GM12878 (cell line): ENCODE measurements around the gene OSBPL7. TPM values are rescaled to one million over a fixed set of nuclear protein-coding genes. Genes with fewer than 3 reads are reported as not detected.

Source experiments
- ATAC-seq: fragments of 200-7000 bp; cut with Tn5 transposase; 3 replicates; pipeline ENCODE4 v1.9.1; 2020; ENCODE audit warnings: mild to moderate bottlenecking, moderate library complexity
- BruUV-seq: library from RNA; stranded (reverse); fragments of 400-500 nt; replicated peaks from 2 replicates; lab custom pipeline; 2021; lab: Mats Ljungman, UMichigan
- CTCF ChIA-PET: fragments of 300-600 bp; sonication (Branson Sonifier 250); formaldehyde crosslinking; extraction: SDS; loops from one replicate; lab custom pipeline; 2021; ENCODE audit warnings: inconsistent platforms; lab: Yijun Ruan, JAX
- POLR2A ChIA-PET: fragments of 350-600 bp; formaldehyde crosslinking; extraction: SDS; loops from one replicate; lab custom pipeline; 2021; ENCODE audit warnings: inconsistent platforms; lab: Charles Lee
- RAD21 ChIA-PET: fragments of 300-600 bp; sonication (Branson Sonifier 250); formaldehyde crosslinking; loops from one replicate; lab custom pipeline; 2023; ENCODE audit warnings: antibody characterized with exemption; ENCODE audit not compliant: unreplicated experiment; lab: Charles Lee
- SMC1A ChIA-PET: fragments of 300-600 bp; sonication (Branson Sonifier 250); formaldehyde crosslinking; loops from one replicate; lab custom pipeline; 2023; ENCODE audit not compliant: unreplicated experiment, uncharacterized antibody; lab: Charles Lee
- DNase-seq: peaks from one replicate; pipeline ENCODE4 v3.0.0-alpha.2; 2011; ENCODE audit warnings: low read depth, low spot score
- FAIRE-seq: peaks from 3 replicates; lab custom pipeline; 2011; peaks lifted over from hg19 to GRCh38; lab: Jason Lieb, UNC
- H2AFZ ChIP-seq: 2 replicates; pipeline ENCODE4 v1.6.0; 2011; ENCODE audit warnings: low read depth, low read length, control low read depth; ENCODE audit not compliant: control insufficient read depth
- H3K27ac ChIP-seq: 2 replicates; pipeline ENCODE4 v1.5.1; 2011; ENCODE audit warnings: control low read depth; ENCODE audit not compliant: control insufficient read depth, insufficient read depth
- H3K27me3 ChIP-seq, 2 experiments: replicated peaks in 1 of 2; 2 replicates each; pipeline versions ENCODE4 v1.6.0 to v1.6.1; 2011; ENCODE audit warnings: low read length in 1 of 2; ENCODE audit not compliant: control insufficient read depth in 2 of 2, insufficient read depth in 2 of 2
- H3K36me3 ChIP-seq, 2 experiments: 2 replicates each; pipeline ENCODE4 v1.5.1; 2011; ENCODE audit warnings: low read length in 1 of 2; ENCODE audit not compliant: control insufficient read depth in 2 of 2, insufficient read depth in 2 of 2
- H3K4me1 ChIP-seq: 2 replicates; pipeline ENCODE4 v1.6.1; 2011; ENCODE audit warnings: mild to moderate bottlenecking, low read length, moderate library complexity, mixed read lengths; ENCODE audit not compliant: control insufficient read depth, insufficient read depth
- H3K4me2 ChIP-seq: 2 replicates; pipeline ENCODE4 v1.6.0; 2011; ENCODE audit warnings: control low read depth; ENCODE audit not compliant: control insufficient read depth, insufficient read depth
- H3K4me3 ChIP-seq: fragments of 200-600 bp; sonication (generic); 2 replicates; pipeline ENCODE4 v1.5.1; 2016
- H3K79me2 ChIP-seq: 2 replicates; pipeline ENCODE4 v1.6.0; 2011; ENCODE audit warnings: low read length; ENCODE audit not compliant: control insufficient read depth, insufficient read depth
- H3K9ac ChIP-seq: 2 replicates; pipeline ENCODE4 v1.8.0; 2011; ENCODE audit warnings: low read length, control low read depth, mixed read lengths; ENCODE audit not compliant: control insufficient read depth, insufficient read depth
- H3K9me3 ChIP-seq: replicated peaks from 3 replicates; pipeline ENCODE4 v1.5.1; 2011; ENCODE audit warnings: mild to moderate bottlenecking, low read length; ENCODE audit not compliant: control insufficient read depth, insufficient read depth
- H4K20me1 ChIP-seq: 2 replicates; pipeline ENCODE4 v1.6.0; 2011; ENCODE audit not compliant: control insufficient read depth, insufficient read depth
- ASH2L ChIP-seq: fragments of 300-600, 200-600 bp; sonication (generic); IDR thresholded peaks from 2 replicates; pipeline ENCODE4 v1.6.1; 2017; ENCODE audit warnings: low read depth, mild to moderate bottlenecking, borderline replicate concordance
- BMI1 ChIP-seq: fragments of 450-650 bp; IDR thresholded peaks from 2 replicates; pipeline ENCODE4 v1.6.1; 2016; ENCODE audit warnings: mild to moderate bottlenecking, moderate library complexity, borderline replicate concordance
- DPF2 ChIP-seq: fragments of 450-650 bp; IDR thresholded peaks from 2 replicates; pipeline ENCODE4 v1.6.1; 2017; ENCODE audit warnings: mild to moderate bottlenecking
- EZH2 ChIP-seq: IDR thresholded peaks from 2 replicates; pipeline ENCODE4 v1.6.1; 2012; ENCODE audit warnings: low read depth, mild to moderate bottlenecking, control low read depth, inconsistent platforms, low read length, borderline replicate concordance; ENCODE audit not compliant: control insufficient read depth
- FOS ChIP-seq: IDR thresholded peaks from 3 replicates; pipeline ENCODE4 v1.6.1; 2011; ENCODE audit warnings: borderline replicate concordance; ENCODE audit not compliant: insufficient read length; ENCODE audit errors: extremely low read depth
- JUND ChIP-seq: IDR thresholded peaks from 2 replicates; pipeline ENCODE4 v1.6.1; 2012; ENCODE audit warnings: low read depth, mild to moderate bottlenecking, low read length, improper control_type of control experiment, moderate library complexity
- MTA3 ChIP-seq: IDR thresholded peaks from 2 replicates; pipeline ENCODE4 v1.6.1; 2012; ENCODE audit warnings: low read length, inconsistent platforms, borderline replicate concordance
- NR2C2 ChIP-seq: IDR thresholded peaks from 2 replicates; pipeline ENCODE4 v1.6.1; 2011; ENCODE audit warnings: borderline replicate concordance, low read depth; ENCODE audit not compliant: control insufficient read depth, insufficient read length
- TAF1 ChIP-seq: IDR thresholded peaks from 2 replicates; pipeline ENCODE4 v1.6.1; 2011; ENCODE audit warnings: mild to moderate bottlenecking, low read depth, low read length, borderline replicate concordance
- WGBS: methylation state at CpG from one replicate; pipeline ENCODE4 v1.1.6; 2016; ENCODE audit warnings: low lambda C conversion rate; ENCODE audit not compliant: insufficient replicate concordance, insufficient coverage; ENCODE audit errors: missing lambda C conversion rate; 5-methylcytosine and 5-hydroxymethylcytosine counted together
- in situ Hi-C: fragments of 300-500 bp; cut with MboI; formaldehyde crosslinking; loops from 9 replicates; pipeline ENCODE4 v1.14.3; 2018; ENCODE audit warnings: mixed read lengths
- intact Hi-C: fragments of 100-400 bp; cut with micrococcal nuclease; formaldehyde crosslinking; loops from one replicate; pipeline ENCODE4 v1.14.2; 2022; ENCODE audit not compliant: unreplicated experiment
- polyA plus RNA-seq, 11 experiments: library from polyadenylated mRNA; depleted of rRNA in 4 of 11; unstranded in 6 of 11; stranded (reverse) in 5 of 11; fragments of >200 nt; fragmentation: Nextera tagmentation in 4 of 11; fragmentation: Illumina TruSeq in 1 of 11; extraction: Ambion mirVana in 4 of 11; extraction: Trizol in 1 of 11; gene quantifications; 1 replicate in 1 of 11; 2 replicates in 10 of 11; pipeline versions ENCODE4 v1.2.1 to v1.2.3, GENCODE V29; 2011 to 2016; ENCODE audit warnings: inconsistent platforms in 2 of 11, missing spikeins in 2 of 11, low read depth in 1 of 11
- total RNA-seq, 4 experiments: library from RNA; depleted of rRNA in 3 of 4; stranded (reverse); fragments of >200 nt in 3 of 4; fragmentation: Illumina TruSeq in 1 of 4; extraction: Trizol in 1 of 4; gene quantifications; 2 replicates each; pipeline versions ENCODE4 v1.2.1 to v1.2.3, GENCODE V29; 2013 to 2021
- TF ChIP-seq, protein P1 (sequence below): fragments of 450-650 bp; IDR thresholded peaks from 2 replicates; pipeline ENCODE4 v1.6.1; 2017; ENCODE audit warnings: borderline replicate concordance

Gene OSBPL7
- total and polyA plus RNA-seq, 10 of the 15 experiments (the other 5 are each of a cell fraction or from before 2014, with no cell fraction given) = 0.50 to 16.1 (median 6.7) TPM

DNA sequence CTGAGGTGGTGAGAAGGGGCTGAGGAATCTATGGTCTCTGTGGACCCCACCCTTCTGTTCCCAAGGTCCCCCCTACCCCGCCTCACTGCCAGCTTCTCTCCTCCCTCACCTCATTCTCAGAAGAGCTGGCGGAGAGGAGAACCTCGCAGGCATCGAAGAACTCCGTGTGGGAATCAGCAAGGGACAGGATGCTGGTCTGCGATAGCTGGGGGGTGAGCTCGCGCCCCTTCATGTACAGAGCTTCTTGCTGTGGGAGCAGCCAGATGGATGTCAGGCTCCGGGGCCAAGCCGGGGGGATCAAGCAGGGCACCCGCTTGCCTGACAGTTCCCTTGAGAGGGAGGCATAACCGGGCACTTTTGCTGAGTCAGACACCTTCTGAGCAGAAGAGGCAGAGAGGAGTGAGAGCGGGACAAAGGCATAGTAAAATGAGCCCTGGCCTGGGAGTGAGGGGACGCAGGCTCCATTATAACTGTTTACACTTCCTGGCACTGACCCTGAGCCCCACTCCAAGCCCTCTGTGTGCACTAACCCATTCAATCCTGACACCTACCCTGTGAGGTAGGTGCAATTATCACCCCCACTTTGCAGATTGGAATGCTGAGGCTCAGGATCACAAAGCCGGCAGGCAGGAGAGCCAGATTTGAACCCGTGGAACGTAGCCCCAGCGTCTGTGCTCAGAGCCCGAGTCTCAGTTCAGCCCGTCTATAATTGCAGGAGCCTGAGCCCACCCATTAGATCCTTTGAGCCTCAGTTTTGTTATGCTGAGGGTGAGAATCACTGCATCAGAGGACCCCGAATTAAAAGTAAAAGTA is 6.3 kb downstream of the OSBPL7 start:
- H3K4me1 ChIP-seq = no peaks in the 10 kb centered on the region
- ChIA-PET POLR2A (no interaction called here), CTCF (interaction anchor here (0.8 kb wide), 1 partner anchor 14 kb away, joined by 6 read pairs; no protein-coding TSS in a partner anchor), SMC1A (no interaction called here), RAD21 (no interaction called here)
- intact Hi-C loops (no loop called here), in situ Hi-C loops (no loop called here)
- ATAC-seq (no peak), FAIRE-seq (no peak), DNase-seq (no peak)
- H3K4me2 ChIP-seq = no peak overlapping the region
- TF ChIP-seq TAF1 (no peak), BMI1 (no peak), DPF2 (no peak), FOS (no peak), ASH2L (no peak), MTA3 (no peak), EZH2 (no peak), NR2C2 (no peak), JUND (no peak)
- TF ChIP-seq, protein P1, sequence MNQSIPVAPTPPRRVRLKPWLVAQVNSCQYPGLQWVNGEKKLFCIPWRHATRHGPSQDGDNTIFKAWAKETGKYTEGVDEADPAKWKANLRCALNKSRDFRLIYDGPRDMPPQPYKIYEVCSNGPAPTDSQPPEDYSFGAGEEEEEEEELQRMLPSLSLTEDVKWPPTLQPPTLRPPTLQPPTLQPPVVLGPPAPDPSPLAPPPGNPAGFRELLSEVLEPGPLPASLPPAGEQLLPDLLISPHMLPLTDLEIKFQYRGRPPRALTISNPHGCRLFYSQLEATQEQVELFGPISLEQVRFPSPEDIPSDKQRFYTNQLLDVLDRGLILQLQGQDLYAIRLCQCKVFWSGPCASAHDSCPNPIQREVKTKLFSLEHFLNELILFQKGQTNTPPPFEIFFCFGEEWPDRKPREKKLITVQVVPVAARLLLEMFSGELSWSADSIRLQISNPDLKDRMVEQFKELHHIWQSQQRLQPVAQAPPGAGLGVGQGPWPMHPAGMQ = no peak
- WGBS = 85% methylated on average over 21 of the region's 21 CpGs
- no peak overlapping the region for H2AFZ ChIP-seq
- no TSS peak for BruUV-seq
- no peaks in the 10 kb centered on the region for H3K9me3 ChIP-seq
- peaks cover 3 to 11% of the 10 kb centered on the region in 2 experiments; a peak in 3 of 4 replicates for H3K36me3 ChIP-seq
- H4K20me1 ChIP-seq = no peaks in the 10 kb centered on the region
- H3K79me2 ChIP-seq = no peaks in the 10 kb centered on the region
- no peaks in the 10 kb centered on the region for H3K27me3 ChIP-seq
- no peak overlapping the region for H3K4me3 ChIP-seq
- H3K9ac ChIP-seq = no peak overlapping the region
- no peak overlapping the region for H3K27ac ChIP-seq
